ENCODE data around the gene RNF167.

RNF167 gene

DNA sequence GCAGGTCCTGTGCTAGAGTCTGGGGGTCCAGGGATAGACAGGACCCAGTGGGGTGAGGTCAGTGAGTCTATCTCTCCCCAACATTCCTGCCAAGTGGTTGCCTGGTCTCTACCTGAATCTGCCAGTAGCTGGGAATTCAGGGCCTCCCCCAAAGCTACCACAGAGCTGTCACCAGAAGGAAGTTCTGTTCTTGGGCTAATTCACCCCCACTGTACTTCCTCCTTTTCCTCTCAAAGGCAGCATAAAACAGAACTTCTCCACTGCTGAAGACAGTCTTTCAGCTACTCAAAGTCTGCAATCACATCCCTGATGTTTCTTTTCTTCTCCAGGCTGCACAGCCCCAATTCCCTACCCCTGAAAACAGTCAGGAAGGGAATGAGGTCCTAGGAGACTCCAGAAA is 38.7 kb downstream of the RNF167 start:
- DNase-seq (ENCODE audit: low read depth) = no peak

DNA sequence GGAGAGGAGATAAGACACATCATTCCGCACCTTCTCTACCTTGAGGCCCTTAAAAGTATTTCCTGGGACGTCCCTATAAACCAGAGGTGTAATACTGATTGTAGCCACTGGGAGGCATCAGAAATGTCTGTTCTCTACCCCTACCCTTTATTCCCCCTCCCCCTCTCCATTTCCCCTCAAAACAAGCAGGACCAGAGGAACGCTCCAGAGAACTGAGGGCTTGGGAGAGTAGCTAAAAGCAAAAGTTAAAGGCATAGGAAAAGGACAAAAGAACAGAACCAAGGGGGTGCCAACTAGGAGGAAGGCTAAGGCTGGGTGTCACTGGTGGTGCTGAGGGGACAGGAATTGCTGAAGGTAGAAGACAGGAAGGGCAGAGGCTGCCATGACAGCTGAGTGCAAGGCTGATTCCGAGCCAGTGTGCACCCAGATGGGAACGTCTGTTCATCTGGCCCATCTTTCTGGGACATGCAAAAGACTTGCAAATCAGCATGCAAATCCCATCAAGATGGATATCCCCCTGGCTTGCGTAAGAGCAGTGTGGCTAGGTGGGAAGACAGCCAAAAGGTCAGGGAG is 40.7 kb downstream of the RNF167 start:
- peak; percentile 67 for DNase-seq (ENCODE audit: low read depth)

DNA sequence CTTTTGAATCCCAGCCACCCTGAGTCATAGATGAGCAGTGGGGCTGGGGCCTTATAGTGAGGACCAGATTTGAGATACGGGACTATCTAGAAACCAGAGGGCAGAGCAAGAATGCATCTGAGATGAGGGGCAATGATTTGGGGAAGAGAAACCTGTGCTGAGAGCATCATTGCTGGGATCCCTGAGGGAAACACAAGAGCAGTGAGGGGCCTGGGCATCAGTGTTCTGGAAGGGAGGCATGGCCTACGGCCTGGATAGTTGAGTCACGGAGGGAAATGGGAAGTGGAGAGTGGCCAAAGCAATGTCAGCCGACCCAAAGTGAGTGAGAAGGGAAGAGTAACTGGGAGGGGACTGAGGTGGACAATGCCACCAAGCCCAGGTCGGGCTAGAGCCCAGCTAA is 42.2 kb downstream of the RNF167 start:
- DNase-seq (ENCODE audit: low read depth) = peak; percentile 15

DNA sequence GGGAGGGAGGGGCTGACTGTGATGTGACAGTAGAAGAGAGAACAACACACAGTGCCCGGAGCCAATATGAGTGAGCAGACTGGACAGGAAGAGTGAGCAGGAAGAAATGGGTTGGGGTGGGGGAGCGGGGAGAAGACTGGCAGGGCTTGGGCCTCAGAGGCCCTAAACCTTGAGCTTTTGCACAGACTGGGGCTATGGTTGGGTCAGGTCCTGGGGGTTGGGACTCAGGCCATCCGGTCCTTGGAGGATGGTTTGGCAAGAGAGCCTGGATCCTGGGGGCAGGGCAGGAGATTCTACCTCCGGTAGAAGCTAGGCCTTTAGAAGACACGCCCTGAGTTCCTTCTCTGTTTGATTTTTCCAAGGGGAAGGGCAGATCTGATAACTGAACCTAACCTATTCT is 46.3 kb downstream of the RNF167 start:
- DNase-seq (ENCODE audit: low read depth) = peak; percentile 55

DNA sequence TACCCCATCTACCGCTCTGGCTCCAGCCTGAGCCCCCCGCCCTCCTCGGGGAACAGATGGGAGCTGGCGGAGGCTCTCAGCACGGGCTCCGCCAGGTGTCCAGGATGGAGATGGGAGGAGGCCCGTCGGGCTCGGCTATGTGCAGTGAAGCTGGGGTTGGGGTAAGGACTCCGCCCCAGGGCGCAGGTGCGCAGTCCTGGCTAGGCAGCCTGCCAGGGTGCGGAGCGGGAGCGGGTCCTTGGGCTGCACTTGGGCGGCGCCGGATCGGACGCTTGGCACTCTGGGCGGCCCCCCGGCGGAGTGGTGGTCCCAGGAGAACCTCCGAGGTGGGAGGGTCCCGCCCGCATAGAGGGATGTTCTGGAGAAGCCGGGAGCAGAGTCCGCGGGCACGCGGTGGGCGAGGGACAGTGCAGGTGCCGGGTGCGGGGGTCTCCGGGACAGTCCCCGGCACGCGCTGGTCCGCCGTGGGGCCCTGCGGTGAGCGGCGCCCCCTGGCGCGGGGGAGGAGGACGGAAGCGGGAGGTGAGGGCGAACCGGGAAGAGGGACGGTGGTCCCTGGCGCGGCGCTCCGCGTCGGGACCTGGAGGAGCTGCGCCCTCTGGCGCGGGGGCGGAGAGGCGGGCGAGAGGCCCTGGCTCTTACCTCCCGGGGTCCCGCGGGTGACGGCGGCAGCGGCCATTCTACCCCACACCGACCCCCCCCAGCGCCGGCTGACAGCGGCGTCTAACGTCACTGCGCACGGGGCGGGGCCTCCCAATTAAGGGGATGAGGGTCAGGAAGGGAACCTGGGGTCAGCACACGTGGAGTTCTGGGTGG is 47.1 kb downstream of the RNF167 start, which contains the start of gene CAMTA2:
CAMTA2 (minus strand) TSS at position 725 of the 816 bp plus-strand sequence. CDS start 1,453 bp downstream, outside the sequence.
- peak; percentile 84 for DNase-seq (ENCODE audit: low read depth)

DNA sequence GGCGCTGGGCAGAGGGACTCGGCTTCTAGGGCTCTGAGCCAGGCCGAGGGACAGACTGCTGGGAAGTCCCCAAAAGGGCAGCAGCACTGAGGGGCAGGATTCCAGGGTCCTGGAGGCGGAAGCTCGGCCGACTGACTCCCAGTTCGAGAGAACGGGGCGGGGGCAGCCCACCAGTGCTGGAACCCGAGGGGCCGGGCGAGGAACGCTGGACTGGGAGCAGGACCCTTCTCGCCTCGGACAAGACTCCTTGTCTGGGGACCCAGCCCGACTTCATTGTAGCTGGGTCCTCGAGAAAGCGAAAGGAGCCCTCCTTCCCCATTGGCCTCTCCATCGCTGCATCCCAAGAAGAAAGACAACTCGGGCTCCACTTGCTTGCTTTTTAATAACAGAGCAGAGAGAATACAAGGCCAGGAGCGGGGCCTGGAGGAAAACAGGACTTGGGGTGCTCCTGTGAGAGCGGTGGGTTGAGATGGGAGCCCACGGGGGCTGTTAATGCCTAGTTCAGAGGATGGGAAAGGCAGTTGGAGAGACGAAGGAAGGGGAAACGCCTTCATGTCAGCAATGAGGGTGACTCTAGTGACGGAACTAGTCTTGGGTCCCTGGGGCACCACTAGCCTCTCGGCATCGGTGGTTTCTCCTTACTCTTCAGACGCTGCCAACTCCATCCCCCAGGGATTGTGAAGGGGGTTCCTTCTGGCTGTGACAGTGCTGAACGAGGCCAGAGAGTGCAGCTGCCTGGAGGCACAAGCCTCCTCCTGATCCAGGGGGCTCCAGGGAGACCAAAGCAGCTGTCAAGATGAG is 47.9 kb downstream of the RNF167 start:
- peak; percentile 18 for DNase-seq (ENCODE audit: low read depth)

DNA sequence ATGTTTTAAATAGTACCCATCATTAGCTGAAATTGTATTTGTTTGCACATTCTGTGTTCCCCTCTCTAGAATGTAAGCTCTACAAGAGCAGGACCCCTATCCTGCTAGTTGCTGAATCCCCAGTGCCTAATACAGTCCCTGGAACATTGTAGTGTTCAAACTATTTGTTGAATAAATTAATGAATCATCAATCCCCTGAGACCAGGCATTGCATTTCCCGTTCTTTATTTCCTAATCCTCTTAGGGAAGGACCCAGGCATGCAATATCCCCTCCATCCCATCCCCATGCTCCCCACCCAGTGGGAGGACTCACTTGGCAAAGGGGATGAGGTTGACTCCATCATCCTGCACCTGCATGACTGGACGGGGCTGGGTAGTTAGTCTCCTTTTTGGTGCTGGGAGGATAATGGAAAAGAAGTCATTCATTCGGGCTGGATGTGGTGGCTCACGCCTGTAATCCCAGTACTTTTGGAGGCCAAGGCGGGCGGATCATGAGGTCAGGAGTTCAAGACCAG is 54.1 kb downstream of the RNF167 start:
- no peak for DNase-seq (ENCODE audit: low read depth)
